GM15510 (cell line): ENCODE measurements around the gene PHF8.

Source experiments
- POLR2A ChIP-seq: IDR thresholded peaks from 3 replicates; pipeline ENCODE4 v1.6.1; 2011; ENCODE audit warnings: borderline replicate concordance; ENCODE audit not compliant: insufficient read length; ENCODE audit errors: extremely low read depth

Gene PHF8

DNA sequence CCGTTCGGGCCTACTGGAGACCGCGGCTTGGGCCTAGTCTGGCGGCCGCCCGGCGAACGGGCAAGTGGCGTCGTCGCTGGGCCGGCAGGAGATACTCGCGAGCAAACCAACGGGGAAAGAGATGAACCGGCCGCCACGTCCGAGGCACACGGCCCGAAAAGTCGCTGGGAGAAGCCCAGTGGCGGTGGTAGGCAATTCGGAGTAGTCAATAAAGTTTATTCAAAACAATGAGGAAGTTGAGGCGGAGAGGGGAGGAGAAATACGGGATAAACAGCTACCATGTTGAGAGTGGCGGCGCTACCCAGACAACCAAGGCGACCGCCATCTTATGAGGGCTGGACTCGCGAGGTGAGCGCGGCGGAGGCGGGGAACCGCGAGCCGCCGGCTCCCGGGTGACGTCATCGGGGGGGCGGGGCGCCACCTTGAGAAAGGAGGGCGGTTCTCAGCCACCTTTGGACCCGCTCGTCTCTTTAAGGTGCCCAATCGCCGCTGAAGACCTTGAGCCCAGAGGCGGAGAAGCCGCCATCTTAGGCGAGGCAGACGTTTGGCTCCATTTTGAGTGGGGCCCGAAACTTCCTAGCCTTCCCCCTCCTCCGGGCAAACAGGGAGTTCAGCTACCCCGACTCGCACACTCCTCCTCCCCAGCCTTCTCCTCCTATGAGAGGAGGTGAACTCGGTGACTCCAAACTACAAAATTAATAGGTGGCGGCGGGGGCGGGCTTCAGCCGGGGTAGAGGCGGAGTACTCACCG, at the start of gene PHF8:
Gene PHF8 (minus strand): TSS at position 348 of the 751 bp plus-strand sequence. CDS start 1,745 bp downstream, outside the sequence.
- TF ChIP-seq POLR2A: peak; percentile 26

DNA sequence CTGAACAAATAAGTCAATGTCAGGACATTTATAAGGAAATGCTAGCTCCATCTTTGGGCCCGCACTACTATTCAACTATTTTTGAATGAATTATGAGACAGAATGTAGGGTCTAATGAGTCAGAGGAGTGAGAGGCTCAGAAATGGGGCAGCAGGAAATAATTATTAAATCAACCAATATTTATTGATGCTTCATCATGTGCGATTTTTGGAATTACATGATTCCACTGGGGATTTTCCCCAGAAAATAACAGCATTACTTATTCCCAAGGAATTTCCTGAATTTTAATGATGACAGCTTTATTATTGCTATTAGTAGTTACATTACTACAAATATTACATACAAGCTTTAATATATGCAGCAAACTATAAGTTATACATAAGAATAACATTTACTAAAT, 49.3 kb upstream of the PHF8 start:
- no peak for TF ChIP-seq POLR2A

DNA sequence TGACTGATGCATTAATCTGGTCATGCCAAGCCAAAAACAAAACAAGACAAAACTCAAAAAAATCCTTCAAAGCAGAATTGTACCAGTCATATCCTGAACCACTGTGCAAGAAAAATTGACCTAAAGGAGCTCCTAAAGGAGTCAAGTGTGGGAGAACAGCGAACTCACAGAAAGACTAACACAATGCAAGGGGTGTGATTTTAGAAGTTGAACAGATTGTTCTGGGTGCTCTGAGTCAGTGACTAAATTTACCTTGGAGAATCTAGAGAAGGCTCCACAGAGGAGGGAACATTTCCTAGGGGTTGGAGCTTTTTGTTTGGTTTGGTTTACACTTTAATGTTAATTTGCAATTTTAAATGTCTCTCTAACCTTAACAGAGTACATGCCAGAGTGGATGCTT, 48.9 kb upstream of the PHF8 start:
- TF ChIP-seq POLR2A: no peak

DNA sequence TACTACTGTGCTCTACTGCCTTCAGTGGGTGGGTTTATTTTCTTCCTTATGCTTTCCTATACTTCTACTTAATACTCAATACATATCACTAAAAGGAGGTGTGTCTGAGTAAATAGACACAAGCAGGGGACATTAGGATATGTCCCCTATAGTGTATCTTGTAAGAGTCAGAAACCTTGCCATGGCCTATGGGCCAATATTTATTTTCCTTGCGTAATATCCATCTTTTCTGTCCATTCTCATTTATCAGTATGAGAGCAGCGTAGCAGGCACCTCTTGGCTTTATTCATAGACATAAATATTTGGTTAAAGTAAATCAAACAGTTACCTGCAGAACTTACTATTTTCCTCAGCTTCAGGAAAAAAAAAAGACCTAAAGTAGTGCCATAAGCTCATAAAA, 46.6 kb upstream of the PHF8 start:
- TF ChIP-seq POLR2A: no peak

DNA sequence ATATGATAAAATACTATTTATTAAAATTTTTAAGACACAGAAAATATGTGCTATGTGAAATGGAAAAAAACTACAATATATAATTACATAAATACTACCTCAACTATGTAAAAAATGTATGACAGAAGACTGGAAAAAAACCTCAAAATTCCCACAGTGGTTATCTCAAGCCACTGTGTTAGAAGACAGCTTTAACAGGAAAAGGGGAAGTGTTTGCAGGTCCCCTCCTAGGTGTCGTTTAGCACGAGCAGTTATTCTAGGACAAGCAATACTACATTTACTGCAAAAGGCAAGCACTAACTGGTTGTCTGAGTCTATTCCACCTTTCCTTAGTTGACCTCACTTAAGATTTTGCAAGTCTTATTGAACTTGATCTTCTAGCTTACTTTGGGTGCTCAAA, 44.9 kb upstream of the PHF8 start:
- no peak for TF ChIP-seq POLR2A

DNA sequence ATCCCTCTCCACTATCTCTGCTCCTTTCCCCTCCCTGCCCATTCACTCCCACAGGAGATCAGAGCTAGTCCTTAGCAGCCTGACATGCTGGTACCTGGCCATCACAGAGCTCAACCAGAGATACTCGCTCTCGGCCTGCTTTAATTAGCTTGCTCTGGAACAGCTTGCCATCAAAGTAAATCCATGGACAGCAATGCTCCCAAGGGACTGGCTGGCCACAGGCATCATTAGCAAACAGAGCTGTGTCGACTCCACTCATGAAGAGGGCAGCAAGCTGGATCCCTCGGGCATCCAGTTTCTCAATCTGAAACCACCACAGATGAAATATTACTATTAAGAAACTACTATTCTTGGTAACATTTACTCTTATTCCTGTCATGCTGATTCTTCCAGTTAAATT, 43.4 kb upstream of the PHF8 start:
- TF ChIP-seq POLR2A: no peak

DNA sequence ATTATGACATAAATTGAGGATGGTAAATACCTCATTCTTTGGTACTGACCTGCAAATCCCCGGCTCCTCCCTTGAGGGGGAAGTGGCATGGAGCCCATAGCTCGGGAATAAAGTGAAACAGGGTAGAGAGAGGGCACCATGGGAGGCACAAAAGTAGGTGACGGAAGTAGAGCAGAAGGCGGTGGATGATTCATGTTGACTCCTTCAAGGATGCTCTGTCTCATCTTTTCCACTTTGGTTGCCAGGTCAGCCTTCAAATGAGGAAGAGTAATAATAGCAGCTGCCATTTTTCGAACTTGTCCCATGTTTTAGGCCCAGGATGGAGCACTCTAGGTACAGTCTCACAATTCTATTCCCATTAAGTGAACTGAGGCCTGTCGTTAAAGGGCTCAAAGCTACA, 41.4 kb upstream of the PHF8 start:
- TF ChIP-seq POLR2A: no peak

DNA sequence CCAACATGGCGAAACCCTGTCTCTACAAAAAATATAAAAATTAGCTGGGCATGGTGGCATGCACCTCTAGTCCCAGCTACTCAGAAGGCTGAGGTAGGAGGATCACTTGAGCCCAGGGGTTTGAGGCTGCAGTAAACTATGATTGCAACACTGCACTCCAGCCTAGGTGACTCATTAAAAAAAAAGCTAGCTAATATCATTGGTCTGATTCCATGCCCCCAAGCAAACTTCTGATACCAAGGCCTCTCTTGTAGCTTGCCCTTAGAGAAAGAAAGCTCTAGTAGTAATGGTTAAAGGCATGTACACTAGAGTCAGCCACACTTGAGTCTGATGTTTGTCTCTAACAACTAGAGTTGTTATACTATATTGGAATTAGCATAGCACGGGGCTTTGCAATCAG, 32.6 kb upstream of the PHF8 start:
- no peak for TF ChIP-seq POLR2A

DNA sequence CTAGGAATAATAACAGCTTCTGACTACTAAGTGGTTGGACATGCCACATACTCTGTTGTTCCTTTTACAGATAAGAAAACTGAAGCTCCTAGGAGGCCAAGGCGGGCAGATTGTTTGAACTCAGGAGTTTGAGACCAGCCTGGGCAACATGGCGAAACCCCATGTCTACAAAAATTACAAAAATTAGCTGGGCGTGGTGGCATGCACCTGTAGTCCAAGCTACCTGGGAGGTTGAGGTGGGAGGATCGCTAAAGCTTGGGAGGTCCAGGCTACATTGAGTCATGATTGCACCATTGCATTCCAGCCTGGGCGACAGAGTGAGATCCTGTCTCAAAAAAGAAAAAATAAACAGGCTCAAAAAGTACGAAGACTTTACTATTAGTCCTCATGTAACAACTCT, 30.6 kb upstream of the PHF8 start:
- TF ChIP-seq POLR2A: no peak

DNA sequence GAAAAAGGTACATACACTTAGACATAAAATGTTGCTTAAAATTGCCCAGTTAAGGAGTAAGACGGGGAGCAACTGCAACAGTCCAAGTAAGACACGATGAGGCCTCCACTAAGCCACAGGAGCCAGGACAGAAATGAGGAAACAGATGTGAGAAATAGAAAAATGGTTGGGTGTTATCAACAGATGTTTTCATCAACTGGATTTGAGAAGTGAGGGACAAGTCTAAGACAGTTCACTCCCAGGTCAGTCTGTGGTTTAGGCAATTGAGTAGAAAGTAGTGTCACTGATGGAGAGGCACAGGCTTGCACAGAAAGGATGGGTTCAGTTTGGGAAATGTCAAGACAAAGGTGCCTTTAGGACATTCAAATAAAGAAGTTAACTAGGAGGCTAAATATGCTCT, 23.5 kb upstream of the PHF8 start:
- TF ChIP-seq POLR2A: no peak

DNA sequence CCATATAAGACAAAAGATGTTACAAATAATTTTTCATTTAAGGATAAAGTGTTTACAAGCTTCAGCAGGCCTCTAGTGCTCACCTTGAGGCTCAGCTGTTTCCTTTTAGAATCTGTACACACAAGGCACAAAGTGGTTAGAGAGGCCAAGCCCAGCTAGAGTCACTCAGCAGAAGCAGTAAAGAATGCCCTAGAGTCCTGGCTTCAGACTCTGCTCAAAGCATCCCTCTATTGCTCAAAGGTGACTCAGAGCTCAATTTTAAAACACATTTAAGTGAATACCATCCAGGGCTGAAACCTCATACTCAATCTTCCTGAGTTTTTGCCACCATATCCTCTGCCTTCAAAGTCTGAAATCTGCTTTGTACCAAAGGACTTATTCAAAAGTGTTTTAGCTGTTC, 22.6 kb upstream of the PHF8 start:
- TF ChIP-seq POLR2A: no peak

DNA sequence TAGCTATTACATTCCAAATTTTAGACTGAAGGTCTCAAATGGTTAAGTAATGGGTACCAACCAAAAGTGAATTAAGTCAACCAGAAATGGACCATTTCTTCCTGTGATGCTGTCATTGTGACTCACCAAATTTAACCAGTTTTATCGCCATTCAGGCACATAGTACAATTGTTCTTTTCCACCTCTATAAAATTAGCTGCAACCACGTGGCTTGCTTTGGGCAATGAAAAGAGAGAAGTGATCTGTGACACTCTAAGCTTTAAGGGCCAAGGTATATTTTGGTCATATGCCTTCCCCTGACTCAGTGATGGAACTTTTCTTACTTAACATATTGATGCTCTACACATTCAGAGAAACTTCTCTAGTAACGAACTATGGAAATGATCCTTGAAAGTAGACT, 20.3 kb upstream of the PHF8 start:
- no peak for TF ChIP-seq POLR2A

DNA sequence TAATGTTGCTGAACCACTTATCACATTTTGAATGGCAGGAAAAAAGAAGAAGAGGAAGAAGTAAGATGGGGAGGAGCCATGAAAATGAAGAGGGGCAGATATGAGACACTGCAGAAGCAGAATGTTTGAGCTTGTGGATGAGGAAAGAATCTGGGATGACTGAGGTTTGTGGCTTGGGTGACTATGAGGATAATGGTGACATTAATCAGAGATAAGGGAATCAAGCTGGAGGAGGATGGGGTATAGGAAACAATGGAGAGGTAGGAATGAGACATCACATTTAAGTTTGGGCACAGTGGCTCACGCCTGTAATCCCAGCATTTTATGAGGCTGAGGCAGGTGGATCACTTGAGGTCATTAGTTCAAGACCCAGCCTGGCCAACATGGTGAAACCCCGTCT, 19.1 kb upstream of the PHF8 start:
- no peak for TF ChIP-seq POLR2A

DNA sequence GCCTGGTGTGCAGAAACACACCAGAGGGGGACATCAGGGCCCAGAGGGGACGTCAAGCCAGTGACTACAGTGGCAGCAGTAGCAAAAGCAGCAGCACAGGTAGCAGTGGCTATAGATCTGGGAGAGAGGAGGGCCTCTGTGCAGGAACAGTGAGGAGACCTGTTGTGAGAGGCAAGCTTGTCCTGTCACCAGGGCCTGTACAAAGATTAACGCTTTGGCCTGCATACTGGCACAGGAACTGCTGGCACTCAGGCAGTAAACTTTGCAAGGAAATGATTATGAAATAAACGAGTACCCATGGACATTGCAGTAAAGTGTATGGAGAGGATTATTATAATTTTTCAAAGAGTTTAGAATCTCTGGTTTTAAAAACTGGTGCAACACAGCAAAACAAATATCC, 5.5 kb upstream of the PHF8 start:
- no peak for TF ChIP-seq POLR2A

DNA sequence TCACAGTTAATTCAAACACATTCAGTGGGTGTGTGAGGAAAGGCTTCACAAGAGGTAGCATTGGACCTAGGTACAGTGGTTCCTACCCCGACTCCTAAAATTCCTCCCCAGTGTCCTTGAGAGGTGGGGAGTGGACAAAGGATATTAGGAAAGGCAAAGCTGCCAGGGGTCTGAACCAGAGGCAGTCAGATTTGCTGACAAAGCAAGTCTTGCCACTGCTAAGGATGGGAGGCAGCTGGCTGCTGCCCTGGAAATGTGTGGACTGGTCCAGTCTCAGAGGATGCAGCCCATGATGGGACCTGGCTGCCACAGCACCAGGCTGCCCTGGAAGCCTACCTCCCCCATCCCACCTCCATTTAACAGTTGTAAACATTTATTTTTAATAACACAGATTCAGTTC, 4.1 kb upstream of the PHF8 start:
- no peak for TF ChIP-seq POLR2A

DNA sequence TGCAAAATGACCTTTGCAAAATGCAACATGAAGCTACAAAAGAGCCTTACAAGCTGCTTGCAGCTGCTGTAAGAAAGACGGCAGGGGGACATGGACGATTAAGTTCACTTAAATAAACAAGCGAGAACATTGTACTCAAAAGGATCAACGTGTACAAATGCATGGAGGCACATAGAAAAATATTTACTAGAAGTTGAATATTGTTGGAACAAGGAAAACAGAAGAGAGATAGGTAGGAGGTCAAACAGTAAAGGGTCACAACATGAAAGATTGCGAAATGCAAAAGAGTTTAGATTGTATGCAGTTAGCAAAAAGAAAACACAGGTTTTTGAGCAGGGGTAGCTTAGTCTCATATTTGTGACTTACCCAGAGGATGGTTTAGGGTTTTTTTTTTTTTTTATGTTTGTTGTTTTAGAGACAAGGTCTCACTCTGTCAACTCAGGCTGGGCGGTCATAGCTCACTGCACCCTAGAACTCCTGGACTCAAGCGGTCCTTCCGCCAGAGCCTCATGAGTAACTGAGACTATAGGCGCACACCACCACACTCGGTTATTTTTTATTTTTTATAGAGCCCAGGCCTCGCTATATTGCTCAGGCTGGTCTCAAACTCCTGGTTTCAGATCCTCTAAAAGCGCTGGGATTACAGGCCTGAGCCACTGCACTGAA, 1.4 kb upstream of the PHF8 start:
- TF ChIP-seq POLR2A: no peak
